Measurements from ENCODE around the gene LTV1. TPM values are rescaled to one million over a fixed set of nuclear protein-coding genes. Genes with fewer than 3 reads are reported as not detected.
"Not testable (repeated sequence)": the region's sequence is repeated elsewhere in the genome, so short reads cannot be mapped to it uniquely, and the experiment has no call there.

LTV1 gene
- total and polyA plus RNA-seq, 12 donors: 6.9 to 22.4 (median 12.5) TPM

GRCh38 chr6:143842461-143842901 is 657 bp upstream of the LTV1 start:
- DNase-seq (no peak), ATAC-seq (peak in 5 of 8 donors; percentile 46 to 68 (median 58))
- H3K4me1 ChIP-seq: peaks cover 0 to 19% (median 13%) of the 10 kb centered on the region in 9 donors
- intact Hi-C loops (cut with DNase I): loop anchor here in 8 of 10 donors (2.0 to 10.0 kb wide), 10 partner anchors 95 to 268 kb away; partner anchors contain the start of genes PHACTR2 (in 3 of the 8) and PLAGL1 (in 1 of the 8)
- H3K36me3 ChIP-seq: peaks cover 0 to 32% (median 23%) of the 10 kb centered on the region in 9 donors
- TF ChIP-seq CTCF (IDR thresholded peaks at IDR 0.05): no peak
- no peaks in the 10 kb centered on the region for H3K9me3 ChIP-seq
- H3K27me3 ChIP-seq: no peaks in the 10 kb centered on the region
- peak overlapping the region; percentile 56 to 94 (median 78) for H3K4me3 ChIP-seq
- 36% methylated on average over 7 of the region's 7 CpGs for WGBS, 2 donors
- H3K27ac ChIP-seq: peak overlapping the region; percentile 7 to 98 (median 92)

GRCh38 chr6:143843677-143843999 is 500 bp downstream of the LTV1 start:
- no peaks in the 10 kb centered on the region for H3K27me3 ChIP-seq
- H3K4me1 ChIP-seq: peaks cover 0 to 19% (median 13%) of the 10 kb centered on the region in 9 donors
- H3K9me3 ChIP-seq: no peaks in the 10 kb centered on the region
- H3K27ac ChIP-seq: peak overlapping the region in 9 of 10 donors; percentile 80 to 98 (median 93)
- DNase-seq (no peak), ATAC-seq (peak in 1 of 8 donors; percentile 6)
- intact Hi-C loops (cut with DNase I): loop anchor here in 8 of 10 donors (1.0 to 10.0 kb wide), 11 partner anchors 96 to 269 kb away; partner anchors contain the start of genes PHACTR2 (in 3 of the 8) and PLAGL1 (in 1 of the 8)
- no peak for TF ChIP-seq CTCF (IDR thresholded peaks at IDR 0.05)
- peak overlapping the region; percentile 56 to 94 (median 78) for H3K4me3 ChIP-seq
- peaks cover 0 to 43% (median 32%) of the 10 kb centered on the region in 9 donors for H3K36me3 ChIP-seq
- 2 to 3% methylated on average over 9 of the region's 9 CpGs for WGBS, 2 donors

GRCh38 chr6:143844006-143844405 is 868 bp downstream of the LTV1 start:
- no peaks in the 10 kb centered on the region for H3K9me3 ChIP-seq

GRCh38 chr6:143845033-143845432 is 1.9 kb downstream of the LTV1 start:
- DNase-seq (no peak), ATAC-seq (no peak)
- Histone ChIP-seq H3K27me3 (no peaks in the 10 kb centered on the region), H3K27ac (no peak overlapping the region), H3K4me1 (peaks cover 0 to 19% (median 13%) of the 10 kb centered on the region in 9 donors), H3K4me3 (no peak overlapping the region), H3K9me3 (no peaks in the 10 kb centered on the region), H3K36me3 (peaks cover 0 to 57% (median 44%) of the 10 kb centered on the region in 9 donors)
- 92 to 95% methylated on average over 5 of the region's 5 CpGs for WGBS, 2 donors
- intact Hi-C loops (cut with DNase I): loop anchor here in 6 of 10 donors (5.0 to 10.0 kb wide), 6 partner anchors 160 to 270 kb away; partner anchors contain the start of gene PLAGL1 (in 1 of the 6)
- no peak for TF ChIP-seq CTCF (IDR thresholded peaks at IDR 0.05)

More at GRCh38 chr6:143844006-143844405, 868 bp downstream of the LTV1 start:
- ATAC-seq: no peak
- intact Hi-C loops (cut with DNase I): loop anchor here in 8 of 10 donors (5.0 to 10.0 kb wide), 9 partner anchors 97 to 269 kb away; partner anchors contain the start of genes PHACTR2 (in 2 of the 8) and PLAGL1 (in 1 of the 8)
- no peak for TF ChIP-seq CTCF (IDR thresholded peaks at IDR 0.05)
- 14% methylated on average over 4 of the region's 4 CpGs for WGBS, 2 donors
- Histone ChIP-seq H3K4me3 (peak overlapping the region; percentile 56 to 94 (median 78)), H3K27me3 (no peaks in the 10 kb centered on the region), H3K27ac (peak overlapping the region in 7 of 10 donors; percentile 90 to 98 (median 94)), H3K36me3 (peaks cover 0 to 47% (median 34%) of the 10 kb centered on the region in 9 donors), H3K4me1 (peaks cover 0 to 19% (median 13%) of the 10 kb centered on the region in 9 donors)
- DNase-seq: no peak

- H3K4me3 ChIP-seq; H3K27ac ChIP-seq; DNase-seq; H3K27me3 ChIP-seq; intact Hi-C loops (cut with DNase I); H3K4me1 ChIP-seq; ATAC-seq: not testable (repeated sequence)
- Histone ChIP-seq H3K36me3 (peaks cover 0 to 100% (median 76%) of the 10 kb centered on the region in 9 donors), H3K9me3 (peaks cover 0 to 44% (median 9%) of the 10 kb centered on the region in 11 donors)
- 98 to 99% methylated on average over 3 of the region's 3 CpGs for WGBS, 2 donors
Observed at GRCh38 chr6:143851706-143852105, 8.6 kb downstream of the LTV1 start.

- H3K4me3 ChIP-seq; ATAC-seq; intact Hi-C loops (cut with DNase I); H3K4me1 ChIP-seq; DNase-seq; H3K27me3 ChIP-seq; H3K27ac ChIP-seq: not testable (repeated sequence)
- H3K36me3 ChIP-seq: peaks cover 0 to 100% (median 75%) of the 10 kb centered on the region in 9 donors
- WGBS, 2 donors: 93 to 100% methylated on average over 1 of the region's 1 CpG
- H3K9me3 ChIP-seq: peaks cover 0 to 49% (median 12%) of the 10 kb centered on the region in 11 donors
Observed at GRCh38 chr6:143855057-143855456, 11.9 kb downstream of the LTV1 start.

GRCh38 chr6:143856762-143857161 is 13.6 kb downstream of the LTV1 start:
- intact Hi-C loops (cut with DNase I); H3K27ac ChIP-seq; ATAC-seq; H3K4me1 ChIP-seq; DNase-seq; H3K4me3 ChIP-seq; H3K27me3 ChIP-seq: not testable (repeated sequence)
- 97 to 99% methylated on average over 6 of the region's 6 CpGs for WGBS, 2 donors
- Histone ChIP-seq H3K9me3 (peaks cover 0 to 47% (median 12%) of the 10 kb centered on the region in 11 donors), H3K36me3 (peaks cover 3 to 100% (median 68%) of the 10 kb centered on the region in 9 donors)
